Measurements from ENCODE around the gene MED29.
"Not testable (repeated sequence)": the region's sequence is repeated elsewhere in the genome, so short reads cannot be mapped to it uniquely, and the experiment has no call there.

The MED29 gene

DNA sequence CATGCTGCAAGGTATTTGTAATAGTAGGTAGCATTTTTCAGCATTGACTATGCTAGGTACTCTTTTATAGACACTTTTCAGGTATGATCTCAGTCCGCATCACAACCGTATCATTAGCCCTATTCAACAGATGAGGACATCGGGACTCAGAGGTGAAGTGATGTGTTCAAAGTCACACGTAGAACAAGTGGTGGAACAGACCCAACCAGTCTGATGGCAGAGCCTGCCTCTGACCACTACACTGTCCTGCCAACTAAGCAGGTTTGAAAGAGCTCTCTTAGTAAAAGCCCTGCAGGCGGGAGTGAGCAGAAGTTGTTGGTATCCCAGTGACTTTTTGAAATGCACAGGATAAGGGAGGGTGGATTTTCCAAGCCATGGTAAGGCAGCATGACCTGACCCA, 20.4 kb upstream of the MED29 start:
- no peak for DNase-seq (ENCODE audit: low read depth in 2 of 2)

DNA sequence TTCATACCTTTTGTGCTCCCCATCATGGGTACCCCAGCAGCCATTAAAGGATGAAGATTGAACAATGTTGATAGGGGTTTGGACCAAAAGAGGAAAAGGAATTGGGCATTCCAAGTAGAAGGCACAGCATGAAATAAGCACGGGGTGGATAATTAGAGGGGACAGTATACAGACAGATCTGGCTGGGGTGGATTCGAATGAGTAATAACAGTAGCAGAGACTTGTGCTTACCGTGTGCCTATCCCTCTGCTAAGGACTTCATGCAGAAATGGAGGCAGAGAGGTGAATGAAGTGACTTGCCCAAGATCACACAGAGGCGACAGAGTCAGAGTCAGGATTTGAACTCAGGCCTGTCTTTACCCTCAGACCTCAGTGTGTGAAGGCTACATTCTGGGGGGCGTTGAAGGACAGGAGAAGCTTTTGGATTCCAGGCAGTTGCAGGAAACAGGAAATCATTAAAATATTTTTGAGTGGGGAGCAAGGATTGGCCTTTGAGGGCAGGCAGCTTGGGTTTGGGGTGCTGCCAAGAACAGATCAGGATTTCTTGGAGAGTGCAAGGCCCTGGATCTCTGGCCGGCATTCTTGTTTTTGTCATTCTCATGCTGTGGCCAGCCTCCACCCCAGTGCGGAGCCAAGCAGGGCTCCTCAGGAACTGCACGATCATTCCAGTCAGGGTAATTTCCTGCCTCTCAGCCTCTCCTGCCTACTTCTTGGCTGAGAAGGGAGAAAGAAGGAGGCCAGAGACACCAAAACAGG, 19.0 kb upstream of the MED29 start:
- DNase-seq (ENCODE audit: low read depth in 2 of 2) = no peak

DNA sequence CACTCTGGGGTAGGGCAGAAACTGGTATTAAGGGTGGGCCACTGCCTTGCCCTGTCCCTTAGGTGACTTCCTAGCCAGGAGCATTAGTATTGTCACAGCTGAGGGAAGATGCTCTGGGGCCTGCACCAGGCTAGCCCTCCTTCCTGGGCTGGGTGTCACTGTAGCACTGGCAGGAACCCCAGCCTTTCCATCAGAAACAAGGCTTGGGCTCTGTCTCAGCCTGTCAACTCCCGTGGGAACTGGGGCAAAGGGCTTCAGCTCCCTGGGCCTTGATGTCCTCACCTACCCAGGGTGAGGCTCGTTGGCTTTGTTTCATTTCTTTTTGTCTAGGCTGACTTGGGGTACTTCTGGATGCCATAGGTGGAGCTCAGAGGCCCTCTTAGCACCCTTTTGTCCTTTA, 18.2 kb upstream of the MED29 start:
- DNase-seq (ENCODE audit: low read depth in 2 of 2) = no peak

DNA sequence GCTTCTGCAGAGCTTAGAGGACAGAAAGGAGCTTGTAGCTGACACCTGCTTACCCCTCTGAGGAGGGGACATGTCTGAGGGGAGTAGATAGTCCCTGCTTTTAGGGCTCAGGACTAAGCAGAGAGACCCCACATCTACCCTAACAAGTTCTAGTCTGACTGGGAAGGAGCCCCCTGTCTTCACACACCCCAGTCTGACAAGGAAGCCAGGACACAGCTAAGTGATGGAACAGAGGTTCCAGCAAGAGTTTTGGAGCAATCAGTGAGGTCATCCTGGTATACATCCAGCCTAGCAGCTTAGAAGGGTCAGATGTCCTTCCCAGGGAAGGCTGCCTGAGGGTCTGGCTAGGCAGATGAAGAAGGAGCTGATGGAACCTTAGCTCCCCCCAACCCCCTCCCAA, 15.2 kb upstream of the MED29 start:
- DNase-seq (ENCODE audit: low read depth in 2 of 2) = no peak

DNA sequence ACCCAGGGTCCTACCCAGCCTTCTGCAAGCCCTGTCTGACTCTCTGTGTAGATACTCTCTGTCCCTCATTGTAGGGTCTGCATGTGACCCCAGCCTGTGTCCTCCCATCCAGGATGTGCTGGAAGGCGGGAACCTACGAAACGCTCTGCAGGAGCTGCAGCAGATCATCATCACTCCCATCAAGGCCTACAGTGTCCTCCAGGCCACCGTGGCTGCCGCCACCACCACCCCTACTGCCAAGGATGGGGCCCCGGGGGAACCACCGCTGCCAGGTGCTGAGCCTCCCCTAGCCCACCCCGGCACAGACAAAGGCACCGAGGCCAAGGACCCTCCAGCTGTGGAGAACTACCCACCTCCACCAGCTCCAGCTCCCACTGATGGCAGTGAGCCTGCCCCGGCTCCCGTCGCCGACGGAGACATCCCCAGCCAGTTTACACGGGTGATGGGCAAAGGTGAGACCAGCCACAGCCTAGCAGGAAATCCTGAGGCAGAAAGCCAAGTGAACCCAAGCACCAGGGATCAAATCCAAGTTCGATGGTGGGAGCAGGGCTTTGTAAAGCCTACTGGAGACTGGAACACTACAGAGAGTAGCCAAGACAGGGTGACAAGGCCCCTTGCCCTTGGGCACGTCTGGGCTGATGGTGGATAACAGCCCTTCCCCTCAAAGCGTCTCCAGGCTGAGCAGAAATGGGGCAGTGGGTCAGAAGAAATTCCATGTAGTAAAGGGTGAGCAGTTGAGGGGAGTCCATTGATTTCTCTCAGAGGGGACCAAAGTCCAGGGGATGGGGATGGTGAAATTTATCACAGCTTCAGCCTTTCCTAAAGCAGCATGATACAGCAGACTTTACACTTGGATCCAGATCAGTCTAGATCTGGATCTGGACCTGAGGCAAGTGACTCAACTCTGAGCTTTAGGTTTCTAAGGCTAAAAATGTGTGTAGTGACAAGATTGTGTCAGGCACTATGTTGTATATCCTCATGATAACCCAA, 13.5 kb upstream of the MED29 start:
- no peak for DNase-seq (ENCODE audit: low read depth in 2 of 2)

DNA sequence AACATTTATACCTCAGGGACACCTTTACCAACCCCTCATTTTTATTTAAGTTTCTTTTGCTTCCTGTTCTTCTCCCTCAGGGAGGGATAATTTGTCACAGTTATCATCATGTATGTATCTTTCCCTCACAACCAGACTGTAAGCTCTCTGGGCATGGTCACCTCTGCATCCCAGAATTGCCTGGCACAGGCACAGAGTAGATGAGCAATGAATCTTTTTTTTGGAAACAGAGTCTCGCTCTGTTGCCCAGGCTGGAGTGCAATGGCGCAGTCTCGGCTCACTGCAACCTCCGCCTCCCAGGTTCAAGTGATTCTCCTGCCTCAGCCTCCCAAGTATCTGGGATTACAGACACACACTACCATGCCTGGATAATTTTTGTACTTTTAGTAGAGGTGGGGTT, 11.8 kb upstream of the MED29 start:
- DNase-seq (ENCODE audit: low read depth in 2 of 2) = not testable (repeated sequence)

DNA sequence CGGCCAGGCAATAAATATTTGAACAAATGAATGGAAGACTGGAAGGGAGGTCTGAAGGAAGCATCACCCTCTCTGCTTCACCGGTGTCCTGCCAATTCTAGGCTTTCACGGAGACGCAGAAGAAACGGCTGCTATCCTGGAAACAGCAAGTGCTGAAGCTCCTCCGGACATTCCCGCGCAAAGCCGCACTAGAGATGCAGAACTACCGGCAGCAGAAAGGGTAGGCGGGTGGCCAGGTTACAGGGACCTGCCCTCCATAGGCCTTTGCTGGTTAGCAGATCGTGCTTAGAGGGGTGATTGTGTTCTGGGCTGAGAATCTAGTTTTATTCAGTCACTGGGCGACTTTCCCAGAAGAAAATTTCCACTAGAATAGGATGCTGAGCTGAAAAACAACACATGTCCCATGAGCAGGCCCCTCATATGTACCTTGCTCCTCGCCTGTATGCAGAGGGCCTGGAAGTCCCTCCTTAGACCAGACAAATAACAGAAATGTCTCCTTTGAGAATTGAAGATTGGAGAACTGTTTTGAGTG, 11.2 kb upstream of the MED29 start:
- DNase-seq (ENCODE audit: low read depth in 2 of 2) = no peak

DNA sequence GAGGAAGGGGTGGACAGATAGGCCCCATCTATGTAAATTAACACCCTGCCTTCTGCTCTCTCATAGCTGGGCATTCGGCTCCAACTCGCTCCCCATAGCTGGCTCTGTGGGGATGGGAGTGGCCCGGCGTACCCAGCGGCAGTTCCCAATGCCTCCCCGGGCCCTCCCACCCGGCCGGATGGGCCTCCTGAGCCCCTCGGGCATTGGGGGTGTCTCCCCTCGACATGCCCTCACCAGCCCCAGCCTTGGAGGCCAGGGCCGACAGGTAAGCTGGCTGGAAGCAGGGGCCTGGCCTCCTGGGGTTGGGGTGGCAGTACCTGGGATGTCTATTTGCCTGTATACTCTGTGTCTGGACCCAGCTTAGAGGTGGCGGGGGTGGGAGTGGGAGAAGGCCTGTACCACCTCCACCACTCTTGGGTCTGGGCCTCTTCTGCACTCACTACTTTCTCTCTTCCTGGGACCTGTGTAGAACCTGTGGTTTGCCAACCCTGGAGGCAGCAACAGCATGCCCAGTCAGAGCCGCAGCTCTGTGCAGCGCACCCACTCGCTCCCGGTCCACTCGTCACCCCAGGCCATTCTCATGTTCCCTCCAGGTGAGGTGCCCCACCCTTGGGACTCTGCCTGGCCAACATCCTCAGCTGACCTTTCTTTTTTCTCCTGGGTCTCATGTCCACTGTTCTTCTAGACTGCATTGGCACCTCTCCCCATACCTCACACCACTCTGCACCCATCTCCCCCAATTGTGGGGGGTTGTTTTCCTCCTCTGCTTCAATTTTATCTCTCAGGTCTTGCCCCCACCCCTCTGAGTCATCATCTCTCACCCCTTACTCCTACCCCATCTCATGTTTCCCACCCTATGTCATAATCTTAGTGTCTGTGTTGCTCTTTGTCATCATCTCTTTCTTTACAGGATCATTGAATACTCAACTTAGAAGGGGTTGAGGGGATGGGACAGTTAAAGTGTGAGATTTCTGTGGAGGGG, 10.4 kb upstream of the MED29 start:
- DNase-seq (ENCODE audit: low read depth in 2 of 2) = no peak

DNA sequence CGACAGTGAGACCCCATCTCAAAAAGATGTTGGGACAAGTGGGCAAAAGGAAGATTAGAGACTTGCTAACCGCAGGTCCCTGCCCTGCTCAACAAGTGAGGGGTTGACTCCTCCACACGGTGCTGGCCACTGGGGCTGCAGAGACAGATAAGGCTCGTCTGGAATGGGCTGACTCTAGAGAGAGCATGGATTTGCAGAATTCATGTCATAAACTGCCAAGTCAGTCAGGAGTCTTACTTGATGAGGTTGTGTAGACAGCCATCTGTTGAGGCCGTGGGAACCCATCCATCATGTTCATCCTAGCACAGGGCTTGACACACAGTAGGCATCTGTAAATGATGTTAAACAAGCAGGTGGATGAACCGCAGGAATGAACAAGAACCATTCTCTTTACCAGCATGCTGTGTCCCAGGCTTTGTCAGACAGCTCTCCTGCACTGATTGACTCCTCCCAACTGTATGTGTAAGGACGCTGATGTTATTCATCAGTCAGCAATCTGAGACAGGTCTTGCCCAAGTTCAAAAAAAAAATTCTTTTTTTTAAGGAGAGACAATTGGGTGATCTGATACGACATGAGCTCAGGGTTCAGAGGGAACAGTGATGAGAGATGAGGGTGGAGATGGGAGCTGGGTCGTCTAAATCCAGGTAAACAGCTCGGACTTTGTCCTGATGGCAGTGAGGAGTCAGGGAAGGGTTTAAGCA, 9.1 kb upstream of the MED29 start:
- no peak for DNase-seq (ENCODE audit: low read depth in 2 of 2)

DNA sequence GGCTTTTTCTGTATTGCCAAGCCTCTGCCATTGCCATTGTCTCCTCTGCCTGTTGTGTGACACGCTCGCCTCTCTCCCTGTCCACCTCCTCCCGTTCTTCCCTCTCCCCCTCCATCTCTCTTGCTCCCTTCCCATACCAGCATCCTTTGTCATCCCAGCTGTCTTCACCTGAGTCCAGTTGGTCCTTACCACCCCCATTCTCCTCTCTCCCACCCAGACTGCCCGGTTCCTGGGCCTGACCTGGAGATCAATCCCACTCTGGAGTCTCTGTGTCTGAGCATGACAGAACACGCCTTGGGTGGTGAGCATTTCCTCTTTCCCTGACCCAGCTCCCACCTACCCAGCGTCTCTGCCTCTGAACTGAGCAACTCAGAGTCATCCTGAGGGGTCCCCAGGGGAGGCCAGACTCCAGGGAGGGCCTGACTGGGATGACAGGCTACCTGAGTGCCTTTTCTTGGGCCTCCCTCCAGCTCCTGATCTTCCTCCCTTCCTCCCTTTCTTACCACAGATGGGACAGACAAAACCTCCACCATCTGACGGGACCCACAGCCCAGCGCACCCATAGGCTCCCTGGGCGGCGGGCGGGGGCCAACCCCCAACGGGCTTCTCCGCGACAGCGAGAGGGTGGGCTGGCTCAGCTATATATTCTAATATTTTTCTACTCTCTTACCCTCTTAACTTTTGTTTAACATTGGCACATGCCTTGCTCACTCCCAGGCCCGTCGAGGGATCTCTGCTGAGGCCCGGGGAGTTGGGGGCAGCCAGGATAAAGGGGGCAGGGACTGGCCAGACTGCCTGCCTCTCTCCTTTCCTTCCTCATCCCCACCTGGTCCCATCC, 8.0 kb upstream of the MED29 start:
- DNase-seq (ENCODE audit: low read depth in 2 of 2) = no peak

DNA sequence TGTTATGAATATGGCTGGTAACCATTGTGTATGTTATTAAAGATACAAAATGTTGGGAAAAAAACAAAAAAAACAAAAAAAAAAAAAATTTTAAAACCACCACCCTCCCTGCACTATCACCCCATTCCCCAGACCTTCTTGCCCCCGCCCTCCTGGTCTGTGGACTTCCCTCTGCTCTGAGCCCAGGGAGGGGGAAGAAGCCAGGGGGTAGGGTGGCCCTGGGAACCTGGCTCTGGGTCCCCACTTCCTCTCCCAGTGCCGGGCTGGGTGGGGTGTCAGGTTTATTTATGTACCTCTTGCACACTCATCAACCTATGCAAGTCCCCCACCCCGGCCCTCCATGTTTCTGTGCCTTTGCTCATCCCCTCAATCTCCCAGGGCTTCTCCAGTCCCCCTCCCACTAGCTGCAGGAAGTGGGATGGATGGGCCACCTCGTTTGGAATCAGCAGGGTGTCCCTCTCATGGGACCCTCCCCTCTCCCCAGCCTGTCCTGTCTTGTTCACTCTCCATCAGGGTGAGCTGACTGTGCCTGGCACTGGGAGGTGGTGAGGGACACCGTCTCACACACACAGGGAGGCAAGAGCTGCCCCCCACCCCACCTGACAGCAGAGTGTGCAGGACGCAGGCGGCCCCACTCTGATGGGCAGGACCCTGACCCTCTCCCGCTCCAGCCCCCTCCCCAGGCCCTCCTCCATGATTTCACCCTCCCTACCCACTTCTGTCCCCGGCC, 6.2 kb upstream of the MED29 start:
- DNase-seq (ENCODE audit: low read depth in 2 of 2) = no peak

DNA sequence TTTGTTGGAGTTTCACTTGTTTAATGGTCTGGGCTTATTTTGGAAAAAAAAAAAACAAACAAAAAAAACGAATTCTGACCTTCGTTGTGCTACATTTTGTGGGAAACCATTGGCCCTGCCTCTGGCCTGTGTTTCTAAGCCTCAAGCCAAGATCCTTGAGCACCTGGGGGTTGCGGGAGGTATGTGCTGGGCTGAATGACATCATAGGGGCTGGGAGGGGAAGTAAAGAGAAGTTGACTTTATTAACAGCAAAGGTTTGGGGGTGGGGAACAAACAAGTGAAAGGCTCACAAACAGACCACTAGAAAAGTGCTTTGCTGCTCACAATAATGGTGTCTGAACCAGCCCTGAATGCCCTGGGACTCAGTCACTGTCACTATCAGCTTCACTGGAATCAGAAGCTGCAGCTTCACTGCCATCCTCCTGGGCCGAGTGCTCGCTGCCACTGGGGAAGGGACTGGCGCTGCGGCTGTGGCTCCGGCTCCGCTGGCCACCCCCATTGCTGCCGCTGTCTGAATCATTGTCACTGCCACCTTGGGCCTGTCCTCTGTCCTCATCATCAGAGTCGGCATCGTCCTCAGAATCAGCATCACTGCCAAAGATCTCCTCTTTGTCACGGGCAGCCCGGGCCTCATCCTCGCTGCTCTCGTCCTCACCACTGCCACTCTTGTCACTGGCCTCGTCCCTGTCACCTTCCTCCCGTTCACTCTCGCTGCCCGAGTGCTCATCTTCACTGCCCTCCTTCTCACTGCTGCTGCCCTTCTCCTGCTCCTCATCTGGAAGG, 5.4 kb upstream of the MED29 start:
- no peak for DNase-seq (ENCODE audit: low read depth in 2 of 2)

DNA sequence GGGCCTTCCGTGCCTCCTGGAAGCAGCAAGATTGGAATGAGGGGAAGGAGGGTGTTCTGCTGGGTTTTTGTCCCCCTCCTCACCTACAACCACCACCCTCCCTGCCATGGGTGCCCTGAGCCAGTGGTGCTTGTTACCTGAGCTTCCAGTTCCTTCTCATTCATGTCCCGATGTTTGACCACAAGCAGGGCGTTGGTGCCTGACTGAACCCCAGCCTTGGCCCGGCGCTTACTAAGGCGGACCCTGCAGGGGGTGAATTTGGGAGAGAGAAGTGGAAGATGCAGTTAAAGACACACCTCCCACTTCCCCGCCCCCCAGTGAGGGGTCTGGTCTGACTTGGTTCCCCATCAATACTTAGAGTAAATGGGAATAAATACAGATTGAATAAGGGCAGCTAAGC, 4.6 kb upstream of the MED29 start:
- no peak for DNase-seq (ENCODE audit: low read depth in 2 of 2)

DNA sequence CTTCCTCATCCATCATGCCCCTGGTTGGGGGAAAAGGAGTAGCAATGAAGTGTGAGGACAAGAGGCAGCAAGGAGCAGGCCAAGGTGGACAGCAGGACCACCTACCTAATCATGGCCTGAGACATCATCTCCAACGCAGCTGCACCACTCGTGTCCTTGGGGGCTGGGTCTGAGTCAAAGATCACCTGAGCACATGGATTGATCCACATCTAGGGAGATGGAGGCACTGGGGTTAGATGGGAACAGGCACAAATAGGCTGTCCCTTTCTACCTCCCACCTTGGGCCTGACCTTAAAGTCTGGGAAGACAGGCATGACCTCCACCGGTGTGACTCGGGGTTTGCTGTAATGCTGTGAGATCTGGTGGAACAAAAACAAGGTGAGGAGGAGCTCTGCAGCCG, 2.5 kb upstream of the MED29 start:
- no peak for DNase-seq (ENCODE audit: low read depth in 2 of 2)

DNA sequence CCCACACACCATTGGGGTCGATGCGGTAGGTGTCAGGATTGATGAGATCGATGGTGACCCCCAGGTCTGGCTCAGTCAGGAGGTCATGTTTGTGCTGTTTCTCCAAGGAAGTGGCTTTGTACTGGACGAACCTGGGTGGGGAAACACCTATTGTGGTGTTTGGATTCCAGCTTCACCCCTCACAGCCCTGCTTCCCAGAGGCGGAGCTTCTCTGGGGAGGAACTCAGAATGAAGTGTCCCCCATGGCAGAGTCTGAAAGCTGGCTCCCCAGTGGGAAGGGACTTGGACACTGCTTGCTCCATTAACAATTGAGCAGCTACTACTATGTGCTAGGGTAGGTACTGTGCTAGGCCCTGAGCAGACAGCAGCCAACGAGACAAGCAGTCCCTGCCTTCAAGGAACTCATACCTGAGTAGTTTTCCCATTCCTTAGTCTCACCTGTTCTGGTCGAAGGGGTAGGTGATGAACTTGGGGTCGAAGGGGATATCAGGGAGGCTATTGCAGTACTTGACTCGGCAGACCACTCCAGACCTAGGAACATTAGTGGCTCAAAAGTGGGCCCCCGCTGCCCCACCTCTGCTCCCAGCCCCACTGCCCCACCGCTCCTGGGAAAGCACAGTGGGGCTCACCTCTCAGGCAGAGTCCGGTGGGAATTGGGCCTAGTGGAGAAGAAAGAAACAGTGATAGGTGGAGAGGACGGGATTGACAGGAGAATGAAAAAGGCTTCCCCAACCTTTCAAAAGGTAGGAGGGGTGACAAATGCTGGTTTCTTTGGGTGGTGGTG, 1.4 kb upstream of the MED29 start:
- DNase-seq (ENCODE audit: low read depth in 2 of 2) = no peak

DNA sequence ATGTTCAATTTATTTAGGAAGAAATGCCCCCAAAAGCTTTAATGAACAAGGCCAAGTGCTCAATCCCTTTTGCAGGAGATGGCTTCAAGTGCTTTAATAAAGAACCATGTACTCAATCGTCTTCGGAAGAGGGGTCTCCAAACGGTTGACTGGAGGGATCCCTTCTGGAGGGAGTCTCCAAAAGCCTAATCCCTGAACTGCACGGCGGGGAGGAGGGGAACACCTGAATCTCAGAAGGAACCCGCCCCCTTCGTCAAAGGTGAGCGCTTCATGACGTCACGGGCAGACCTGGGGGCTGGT, 777 bp upstream of the MED29 start:
- peak in 1 of 2 donors; percentile 66 for DNase-seq (ENCODE audit: low read depth in 2 of 2)

DNA sequence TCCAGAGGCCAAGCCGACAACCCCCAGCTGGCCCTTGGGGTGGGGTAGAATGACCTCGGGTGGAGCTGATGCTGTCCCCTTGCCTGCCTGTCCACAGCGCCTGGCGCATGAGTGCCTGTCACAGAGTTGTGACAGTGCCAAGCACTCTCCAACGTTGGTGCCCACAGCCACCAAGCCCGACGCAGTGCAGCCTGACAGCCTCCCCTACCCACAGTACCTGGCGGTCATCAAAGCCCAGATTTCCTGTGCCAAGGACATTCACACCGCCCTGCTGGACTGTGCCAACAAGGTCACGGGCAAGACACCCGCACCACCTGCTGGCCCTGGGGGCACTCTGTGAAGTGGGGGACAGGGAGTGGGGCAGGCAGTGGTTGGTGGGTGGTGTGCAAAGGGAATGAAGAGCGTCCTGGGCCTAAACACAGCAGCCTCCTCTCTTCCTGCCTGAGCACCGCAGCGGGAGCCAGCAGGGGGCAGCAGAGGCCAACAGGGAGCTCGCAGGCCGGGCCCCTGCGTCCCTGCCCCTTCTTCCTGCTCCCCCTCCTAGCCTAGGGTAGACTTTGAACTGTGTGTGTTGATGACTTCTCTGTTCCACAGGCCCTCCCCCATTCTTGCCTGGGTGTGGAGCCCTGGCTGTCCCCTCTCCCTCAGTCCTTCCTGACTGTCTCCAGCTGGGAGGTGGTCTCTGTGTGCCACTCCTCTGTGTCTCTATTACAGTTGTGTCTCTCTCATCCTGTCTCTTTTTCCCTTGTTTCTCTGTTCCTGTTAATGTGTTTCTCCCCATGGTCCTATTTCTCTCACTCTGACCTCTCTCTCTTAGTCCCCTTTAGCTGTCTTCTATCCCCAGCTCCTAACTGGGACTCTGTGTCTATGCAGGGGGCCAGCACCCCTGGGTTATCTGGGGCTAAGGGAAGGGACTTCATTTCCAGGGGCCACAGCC, 6.5 kb downstream of the MED29 start:
- DNase-seq (ENCODE audit: low read depth in 2 of 2) = peak; percentile 96

All from stimulated activated CD4-positive, alpha-beta T cell treated with anti-CD3 and anti-CD28 coated beads, Interleukin-1b, Interleukin-23, amount 100 ng/mL, for 4 hours (primary cell).